Parathyroid adenoma (tissue), 2 donors: ENCODE data around the gene ATE1.
A peak's percentile ranks its signal among the peaks of the same experiment; 100 is the strongest.

ENCODE experiments used
- H2AFZ ChIP-seq: fragments of 300-600 bp; sonication (generic); one replicate; pipeline ENCODE4 v1.7.0; 2017; ENCODE audit warnings: antibody characterized with exemption, mild to moderate bottlenecking
- H3K27ac ChIP-seq: fragments of 300-600 bp; sonication (generic); one replicate; pipeline ENCODE4 v1.7.0; 2017
- H3K27me3 ChIP-seq: fragments of 300-600 bp; sonication (generic); one replicate; pipeline ENCODE4 v1.7.0; 2017; ENCODE audit warnings: low read length; ENCODE audit not compliant: control insufficient read depth, insufficient read depth
- H3K36me3 ChIP-seq: fragments of 300-600 bp; sonication (generic); one replicate; pipeline ENCODE4 v1.7.0; 2017; ENCODE audit warnings: low read length; ENCODE audit not compliant: control insufficient read depth, insufficient read depth
- H3K4me1 ChIP-seq: fragments of 300-600 bp; sonication (generic); one replicate; pipeline ENCODE4 v1.7.0; 2017; ENCODE audit warnings: control low read depth
- H3K4me2 ChIP-seq: fragments of 300-600 bp; sonication (generic); one replicate; pipeline ENCODE4 v1.7.0; 2017; ENCODE audit warnings: low read length
- H3K4me3 ChIP-seq: fragments of 300-600 bp; sonication (generic); one replicate; pipeline ENCODE4 v1.7.0; 2017; ENCODE audit warnings: low read depth, low read length
- H3K79me2 ChIP-seq: fragments of 300-600 bp; sonication (generic); one replicate; pipeline ENCODE4 v1.7.0; 2017; ENCODE audit warnings: control low read depth
- H3K9ac ChIP-seq: fragments of 300-600 bp; sonication (generic); one replicate; pipeline ENCODE4 v1.7.0; 2017; ENCODE audit warnings: mild to moderate bottlenecking
- H3K9me3 ChIP-seq: fragments of 300-600 bp; sonication (generic); one replicate; pipeline ENCODE4 v1.7.0; 2017; ENCODE audit warnings: low read length; ENCODE audit not compliant: control insufficient read depth
- TF ChIP-seq, protein P1 (sequence below): fragments of 300-600 bp; sonication (generic); IDR thresholded peaks from one replicate; pipeline ENCODE4 v1.7.0; 2017; ENCODE audit warnings: antibody characterized with exemption, mild to moderate bottlenecking
- donor health status: primary hyperparathyroidism.

ATE1 gene

GRCh38 chr10:121734589-121735045 is 193.2 kb downstream of the ATE1 start:
- TF ChIP-seq, protein P1, sequence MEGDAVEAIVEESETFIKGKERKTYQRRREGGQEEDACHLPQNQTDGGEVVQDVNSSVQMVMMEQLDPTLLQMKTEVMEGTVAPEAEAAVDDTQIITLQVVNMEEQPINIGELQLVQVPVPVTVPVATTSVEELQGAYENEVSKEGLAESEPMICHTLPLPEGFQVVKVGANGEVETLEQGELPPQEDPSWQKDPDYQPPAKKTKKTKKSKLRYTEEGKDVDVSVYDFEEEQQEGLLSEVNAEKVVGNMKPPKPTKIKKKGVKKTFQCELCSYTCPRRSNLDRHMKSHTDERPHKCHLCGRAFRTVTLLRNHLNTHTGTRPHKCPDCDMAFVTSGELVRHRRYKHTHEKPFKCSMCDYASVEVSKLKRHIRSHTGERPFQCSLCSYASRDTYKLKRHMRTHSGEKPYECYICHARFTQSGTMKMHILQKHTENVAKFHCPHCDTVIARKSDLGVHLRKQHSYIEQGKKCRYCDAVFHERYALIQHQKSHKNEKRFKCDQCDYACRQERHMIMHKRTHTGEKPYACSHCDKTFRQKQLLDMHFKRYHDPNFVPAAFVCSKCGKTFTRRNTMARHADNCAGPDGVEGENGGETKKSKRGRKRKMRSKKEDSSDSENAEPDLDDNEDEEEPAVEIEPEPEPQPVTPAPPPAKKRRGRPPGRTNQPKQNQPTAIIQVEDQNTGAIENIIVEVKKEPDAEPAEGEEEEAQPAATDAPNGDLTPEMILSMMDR = peak; percentile 77
- Histone ChIP-seq H3K4me1 (no peaks in the 10 kb centered on the region), H2AFZ (peak overlapping the region; percentile 59), H3K36me3 (no peaks in the 10 kb centered on the region), H3K4me2 (no peak overlapping the region), H3K27ac (no peak overlapping the region), H3K79me2 (no peaks in the 10 kb centered on the region), H3K27me3 (no peaks in the 10 kb centered on the region), H3K4me3 (no peak overlapping the region), H3K9ac (no peak overlapping the region), H3K9me3 (no peaks in the 10 kb centered on the region)

DNA sequence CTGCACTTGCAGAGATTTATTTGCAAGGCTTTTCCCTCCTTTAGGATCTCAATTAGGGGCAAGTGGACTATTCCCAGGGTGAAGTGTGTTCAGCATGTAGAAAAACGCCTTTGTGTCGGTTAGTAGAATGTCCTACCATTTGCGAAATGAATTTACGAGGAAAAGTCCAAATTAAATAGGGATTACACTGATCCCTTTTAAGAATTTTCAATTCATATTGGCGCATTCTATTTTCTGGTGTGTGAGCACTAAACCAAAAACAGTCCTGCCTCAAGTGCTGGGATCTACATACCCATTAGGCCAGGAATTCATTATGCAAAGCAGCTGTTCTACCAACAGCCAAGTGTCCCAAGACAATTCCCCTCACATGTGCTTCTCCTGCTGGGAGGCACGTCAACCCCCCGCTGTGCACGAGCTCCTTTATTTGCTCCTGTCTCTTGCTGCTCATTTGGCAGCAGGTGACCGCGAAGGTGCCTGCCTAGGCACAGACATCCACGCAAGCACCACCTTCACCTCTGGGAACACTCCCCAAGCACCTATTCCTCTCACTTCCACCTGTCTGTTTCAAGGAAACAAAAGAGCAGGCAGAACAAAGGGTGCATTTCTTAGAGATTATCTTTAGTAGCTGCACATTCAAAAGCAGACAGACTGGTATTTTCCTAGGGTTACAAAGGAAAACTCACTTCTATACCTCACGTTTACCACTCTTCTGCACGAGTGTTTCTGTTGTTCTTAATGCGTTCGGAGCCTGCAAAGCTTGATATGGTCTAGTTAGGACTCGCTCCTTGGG is 195.0 kb downstream of the ATE1 start:
- no peaks in the 10 kb centered on the region for H3K9me3 ChIP-seq
- no peaks in the 10 kb centered on the region for H3K36me3 ChIP-seq
- no peak overlapping the region for H3K4me2 ChIP-seq
- TF ChIP-seq, protein P1 = no peak
- H3K9ac ChIP-seq = no peak overlapping the region
- H2AFZ ChIP-seq = no peak overlapping the region
- no peaks in the 10 kb centered on the region for H3K27me3 ChIP-seq
- H3K27ac ChIP-seq = no peak overlapping the region
- H3K4me1 ChIP-seq = no peaks in the 10 kb centered on the region
- H3K79me2 ChIP-seq = no peaks in the 10 kb centered on the region
- H3K4me3 ChIP-seq = no peak overlapping the region

DNA sequence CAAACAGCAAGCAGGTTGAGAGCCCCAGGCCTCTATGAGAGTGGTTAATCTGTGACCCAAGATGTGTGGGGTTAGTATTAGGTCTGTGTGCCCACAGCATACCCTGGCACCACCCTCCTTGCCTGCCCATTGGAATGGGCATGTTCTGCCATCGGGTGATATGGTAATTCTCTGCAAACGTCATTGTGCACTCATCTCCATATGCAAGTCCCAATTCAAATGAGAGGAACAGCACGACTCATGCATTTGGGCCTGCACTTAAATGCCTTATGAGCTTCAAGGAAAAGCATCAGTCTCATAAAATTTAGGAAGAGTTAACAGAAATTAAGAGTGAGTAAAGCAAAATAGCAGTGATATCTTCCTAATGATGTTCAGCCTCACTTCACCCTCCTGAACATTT is 195.7 kb downstream of the ATE1 start:
- Histone ChIP-seq H3K9me3 (no peaks in the 10 kb centered on the region), H3K36me3 (no peaks in the 10 kb centered on the region), H2AFZ (no peak overlapping the region), H3K9ac (no peak overlapping the region), H3K79me2 (no peaks in the 10 kb centered on the region), H3K27me3 (no peaks in the 10 kb centered on the region), H3K4me3 (no peak overlapping the region), H3K27ac (no peak overlapping the region), H3K4me1 (no peaks in the 10 kb centered on the region), H3K4me2 (no peak overlapping the region)
- TF ChIP-seq, protein P1 = no peak

GRCh38 chr10:121724282-121724681 is 203.5 kb downstream of the ATE1 start:
- no peak overlapping the region for H3K4me3 ChIP-seq
- H3K79me2 ChIP-seq = no peaks in the 10 kb centered on the region
- no peaks in the 10 kb centered on the region for H3K27me3 ChIP-seq
- TF ChIP-seq, protein P1 = no peak
- no peak overlapping the region for H3K9ac ChIP-seq
- no peaks in the 10 kb centered on the region for H3K4me1 ChIP-seq
- no peaks in the 10 kb centered on the region for H3K9me3 ChIP-seq
- no peak overlapping the region for H3K4me2 ChIP-seq
- H2AFZ ChIP-seq = no peak overlapping the region
- H3K27ac ChIP-seq = no peak overlapping the region
- H3K36me3 ChIP-seq = no peaks in the 10 kb centered on the region

DNA sequence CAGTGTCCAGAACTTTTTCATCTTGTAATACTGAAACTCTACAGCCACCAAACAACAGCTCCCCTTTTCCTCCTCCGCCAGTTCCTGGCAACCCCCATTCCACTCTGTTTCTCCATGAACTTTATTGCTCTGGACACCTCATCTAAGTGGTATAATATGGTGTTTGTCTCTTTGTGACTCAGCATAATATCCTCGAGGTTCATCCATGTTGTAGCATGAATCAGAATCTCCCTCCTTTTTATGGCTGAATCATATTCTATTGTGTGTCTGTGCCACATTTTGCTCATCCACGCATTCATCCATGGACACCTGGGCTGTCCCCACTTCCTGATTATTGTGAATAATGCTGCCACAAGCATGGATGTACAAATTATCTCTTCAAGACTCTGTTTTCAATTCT is 205.2 kb downstream of the ATE1 start:
- TF ChIP-seq, protein P1 = no peak
- no peaks in the 10 kb centered on the region for H3K4me1 ChIP-seq

More for the DNA sequence above, 205.2 kb downstream of the ATE1 start:
- no peaks in the 10 kb centered on the region for H3K27me3 ChIP-seq
- H3K36me3 ChIP-seq = no peaks in the 10 kb centered on the region
- H3K4me2 ChIP-seq = no peak overlapping the region
- no peak overlapping the region for H3K9ac ChIP-seq
- H2AFZ ChIP-seq = no peak overlapping the region
- H3K27ac ChIP-seq = no peak overlapping the region
- H3K4me3 ChIP-seq = no peak overlapping the region
- no peaks in the 10 kb centered on the region for H3K79me2 ChIP-seq
- H3K9me3 ChIP-seq = no peaks in the 10 kb centered on the region
